Retina (tissue), 1 donor: ENCODE measurements around the gene TDRD3.

ENCODE experiments used
- DNase-seq: peaks from one replicate; pipeline ENCODE4 v3.0.0-alpha.2; 2016

The TDRD3 gene

GRCh38 chr13:60463787-60464186, 66.8 kb downstream of the TDRD3 start:
- DNase-seq: no peak

- no peak for DNase-seq
These were observed 70.1 kb downstream of the TDRD3 start for GRCh38 chr13:60467098-60467497.

GRCh38 chr13:60479273-60479672, 82.3 kb downstream of the TDRD3 start:
- no peak for DNase-seq

- no peak for DNase-seq
These were observed 85.0 kb downstream of the TDRD3 start for GRCh38 chr13:60482012-60482411.

GRCh38 chr13:60484865-60485264, 87.8 kb downstream of the TDRD3 start:
- no peak for DNase-seq

- DNase-seq: no peak
These were observed 94.5 kb downstream of the TDRD3 start for GRCh38 chr13:60491531-60491930.

GRCh38 chr13:60492187-60492586, 95.2 kb downstream of the TDRD3 start:
- DNase-seq: no peak

GRCh38 chr13:60494296-60494695, 97.3 kb downstream of the TDRD3 start:
- no peak for DNase-seq

GRCh38 chr13:60501236-60501635, 104.2 kb downstream of the TDRD3 start:
- DNase-seq: no peak

- no peak for DNase-seq
These were observed 112.8 kb downstream of the TDRD3 start for GRCh38 chr13:60509601-60510386.

- DNase-seq: no peak
These were observed 114.6 kb downstream of the TDRD3 start for GRCh38 chr13:60511637-60512036.

GRCh38 chr13:60514891-60515290, 117.9 kb downstream of the TDRD3 start:
- DNase-seq: no peak

- no peak for DNase-seq
These were observed 122.5 kb downstream of the TDRD3 start for GRCh38 chr13:60519496-60519895.

GRCh38 chr13:60520902-60521569, 124.0 kb downstream of the TDRD3 start:
- no peak for DNase-seq

GRCh38 chr13:60538566-60538965, 141.5 kb downstream of the TDRD3 start:
- DNase-seq: no peak

- DNase-seq: no peak
These were observed 143.3 kb downstream of the TDRD3 start for GRCh38 chr13:60540276-60540675.

- no peak for DNase-seq
These were observed 165.2 kb downstream of the TDRD3 start for GRCh38 chr13:60562096-60562780.

GRCh38 chr13:60571571-60571970, 174.6 kb downstream of the TDRD3 start:
- DNase-seq: no peak

- no peak for DNase-seq
These were observed 175.2 kb downstream of the TDRD3 start for GRCh38 chr13:60572003-60572798.

- no peak for DNase-seq
These were observed 175.8 kb downstream of the TDRD3 start for GRCh38 chr13:60572855-60573254.

GRCh38 chr13:60574735-60575134, 177.7 kb downstream of the TDRD3 start:
- DNase-seq: no peak

- no peak for DNase-seq
These were observed 178.1 kb downstream of the TDRD3 start for GRCh38 chr13:60575142-60575541.

GRCh38 chr13:60577761-60578160, 180.7 kb downstream of the TDRD3 start:
- DNase-seq: no peak
